Liver (tissue), 9 donors: ENCODE results near the gene DDX39A. TPM values are rescaled to one million over a fixed set of nuclear protein-coding genes. Genes with fewer than 3 reads are reported as not detected.

Experiments used
- DNase-seq: peaks from one replicate; pipeline ENCODE4 v3.0.0-alpha.2; 2017; ENCODE audit warnings: low spot score
- H3K27ac ChIP-seq, 2 donors: one replicate each; pipeline ENCODE4 v1.7.0; 2013; ENCODE audit warnings: inconsistent platforms in 2 of 2, low read length in 2 of 2, control low read depth in 1 of 2, low read depth in 1 of 2, mild to moderate bottlenecking in 1 of 2
- H3K27me3 ChIP-seq, 4 donors: one replicate each; pipeline versions ENCODE4 v1.6.1 to v1.7.0; 2013; ENCODE audit warnings: low read length in 3 of 4, inconsistent platforms in 1 of 4, mild to moderate bottlenecking in 1 of 4, moderate library complexity in 1 of 4; ENCODE audit not compliant: control insufficient read depth in 4 of 4, insufficient read depth in 4 of 4
- H3K36me3 ChIP-seq, 4 donors: one replicate each; pipeline versions ENCODE4 v1.6.1 to v1.7.0; 2013; ENCODE audit warnings: low read length in 3 of 4, mild to moderate bottlenecking in 3 of 4, low read depth in 1 of 4, moderate library complexity in 1 of 4; ENCODE audit not compliant: control insufficient read depth in 4 of 4, insufficient read depth in 3 of 4
- H3K4me1 ChIP-seq, 4 donors: one replicate each; pipeline versions ENCODE4 v1.6.1 to v1.7.0; 2013; ENCODE audit warnings: low read length in 3 of 4, mild to moderate bottlenecking in 3 of 4, moderate library complexity in 1 of 4; ENCODE audit not compliant: control insufficient read depth in 4 of 4, insufficient read depth in 4 of 4
- H3K4me3 ChIP-seq, 3 donors: one replicate each; pipeline versions ENCODE4 v1.6.1 to v1.7.0; 2013; ENCODE audit warnings: low read length in 3 of 3, control low read depth in 1 of 3, low read depth in 1 of 3, mild to moderate bottlenecking in 1 of 3
- H3K9ac ChIP-seq, 2 donors: one replicate each; pipeline ENCODE4 v1.7.0; 2013; ENCODE audit warnings: low read length in 2 of 2, mild to moderate bottlenecking in 2 of 2, moderate library complexity in 2 of 2, control low read depth in 1 of 2, low read depth in 1 of 2
- H3K9me3 ChIP-seq, 4 donors: one replicate each; pipeline versions ENCODE4 v1.6.1 to v1.7.0; 2013; ENCODE audit warnings: low read length in 3 of 4; ENCODE audit not compliant: control insufficient read depth in 4 of 4
- EGR1 ChIP-seq, 2 donors: IDR thresholded peaks; 2 replicates each; pipeline ENCODE4 v1.6.1; 2016 to 2018; ENCODE audit warnings: antibody characterized with exemption in 2 of 2, low read depth in 2 of 2
- FOXA1 ChIP-seq: IDR thresholded peaks from 2 replicates; pipeline ENCODE4 v1.6.1; 2016; ENCODE audit warnings: antibody characterized with exemption
- FOXA2 ChIP-seq: IDR thresholded peaks from 2 replicates; pipeline ENCODE4 v1.6.1; 2016; ENCODE audit warnings: antibody characterized with exemption
- GABPA ChIP-seq, 2 donors: IDR thresholded peaks in 1 of 2; conservative IDR thresholded peaks in 1 of 2; 2 replicates each; pipeline ENCODE4 v1.6.1; 2016; ENCODE audit warnings: antibody characterized with exemption in 2 of 2, mild to moderate bottlenecking in 1 of 2, moderate library complexity in 1 of 2
- HNF4A ChIP-seq, 2 donors: conservative IDR thresholded peaks; 2 replicates each; pipeline ENCODE4 v1.6.1; 2016; ENCODE audit warnings: antibody characterized with exemption in 2 of 2, mild to moderate bottlenecking in 2 of 2
- HNF4G ChIP-seq: IDR thresholded peaks from 2 replicates; pipeline ENCODE4 v1.6.1; 2016; ENCODE audit warnings: antibody characterized with exemption
- JUND ChIP-seq, 2 donors: IDR thresholded peaks; 2 replicates each; pipeline ENCODE4 v1.6.1; 2016; ENCODE audit warnings: antibody characterized with exemption in 2 of 2
- NR2F2 ChIP-seq: IDR thresholded peaks from 2 replicates; pipeline ENCODE4 v1.6.1; 2016; ENCODE audit warnings: antibody characterized with exemption
- RAD21 ChIP-seq, 2 donors: IDR thresholded peaks; 2 replicates each; pipeline ENCODE4 v1.6.1; 2016; ENCODE audit warnings: antibody characterized with exemption in 2 of 2, mild to moderate bottlenecking in 2 of 2
- RXRA ChIP-seq, 2 donors: IDR thresholded peaks; 2 replicates each; pipeline ENCODE4 v1.6.1; 2017 to 2018; ENCODE audit warnings: antibody characterized with exemption in 2 of 2, mild to moderate bottlenecking in 1 of 2
- SP1 ChIP-seq: IDR thresholded peaks from 2 replicates; pipeline ENCODE4 v1.6.1; 2018; ENCODE audit warnings: antibody characterized with exemption, mild to moderate bottlenecking
- TAF1 ChIP-seq: conservative IDR thresholded peaks from 2 replicates; pipeline ENCODE4 v1.6.1; 2016; ENCODE audit warnings: antibody characterized with exemption, mild to moderate bottlenecking
- YY1 ChIP-seq: IDR thresholded peaks from 2 replicates; pipeline ENCODE4 v1.6.1; 2016; ENCODE audit warnings: antibody characterized with exemption, mild to moderate bottlenecking
- WGBS: extraction: QIAGEN DNeasy Blood & Tissue Kit; methylation state at CpG from one replicate; pipeline ENCODE4 v1.1.7; 2013; 5-methylcytosine and 5-hydroxymethylcytosine counted together
- polyA plus RNA-seq, 2 donors: library from polyadenylated mRNA; stranded (reverse) in 1 of 2; unstranded in 1 of 2; fragments of 200-250 nt in 1 of 2; fragments of >200 nt in 1 of 2; fragmentation: Nextera tagmentation in 1 of 2; extraction: Ambion mirVana in 1 of 2; gene quantifications; one replicate each; pipeline versions ENCODE4 v1.2.1 to v1.2.3, GENCODE V29; 2013 to 2015
- total RNA-seq, 2 donors: library from RNA; depleted of rRNA; stranded (reverse); fragments of >200 nt; gene quantifications; one replicate each; pipeline ENCODE4 v1.2.3, GENCODE V29; 2014
- TF ChIP-seq, protein P1 (sequence below): IDR thresholded peaks from 2 replicates; pipeline ENCODE4 v1.6.1; 2016; ENCODE audit warnings: antibody characterized with exemption
- TF ChIP-seq, protein P2 (sequence below): IDR thresholded peaks from 2 replicates; pipeline ENCODE4 v1.6.1; 2016; ENCODE audit warnings: antibody characterized with exemption
- TF ChIP-seq, protein P3 (sequence below): fragments of 150-350 bp; IDR thresholded peaks from 2 replicates; pipeline ENCODE4 v1.5.1; 2017; ENCODE audit warnings: improper control_type of control experiment, low read depth, low read length; ENCODE audit not compliant: missing input control
- TF ChIP-seq, protein P4 (sequence below): IDR thresholded peaks from 2 replicates; pipeline ENCODE4 v1.6.1; 2016; ENCODE audit warnings: antibody characterized with exemption, mild to moderate bottlenecking
- donor health status: healthy.
- donor health status: healthy.
- donor health status: healthy.
- donor health status: healthy.
- donor health status: healthy.

DDX39A gene
- total and polyA plus RNA-seq, 4 donors = 24.9 to 54.7 (median 35.4) TPM

DNA sequence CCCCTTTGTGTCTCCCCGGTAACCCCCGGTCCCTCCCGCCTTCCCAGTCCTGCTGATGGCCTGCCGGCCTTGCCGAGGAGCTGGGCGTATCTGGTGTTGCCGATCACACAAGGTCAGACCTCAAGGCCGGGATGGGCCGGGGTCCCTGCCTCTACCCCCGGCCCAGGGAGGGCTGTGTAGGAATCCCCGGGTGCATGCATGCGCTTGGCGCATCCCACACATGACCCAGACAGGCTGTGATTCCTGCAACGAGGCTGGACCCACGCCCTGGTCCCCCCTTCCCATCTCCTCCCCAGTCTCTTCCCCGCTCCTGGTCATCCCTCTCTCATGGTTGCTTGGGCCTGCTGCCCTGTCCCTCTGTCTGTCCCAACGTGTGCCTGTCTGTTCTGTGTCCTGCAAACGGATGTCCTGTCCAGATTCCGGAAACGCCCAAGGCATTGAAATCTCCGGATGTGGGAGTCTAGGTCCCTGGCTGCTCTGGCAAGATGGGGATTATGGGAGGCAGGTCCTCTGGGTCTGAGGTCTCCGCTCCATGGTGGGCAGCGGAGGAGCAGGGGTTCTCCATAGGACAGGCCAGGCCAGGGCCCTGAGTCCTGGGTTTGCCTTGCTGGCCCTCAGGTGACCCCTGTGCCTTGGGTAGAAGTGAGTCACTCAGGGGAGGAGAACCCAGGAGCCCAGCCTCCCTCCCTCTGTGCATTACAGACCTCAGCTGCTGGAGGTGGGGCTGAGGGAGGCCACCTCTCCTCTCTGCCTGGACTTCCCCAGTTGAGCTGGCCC lies 15.6 kb upstream of the DDX39A start (continued):
- TF ChIP-seq, protein P1, sequence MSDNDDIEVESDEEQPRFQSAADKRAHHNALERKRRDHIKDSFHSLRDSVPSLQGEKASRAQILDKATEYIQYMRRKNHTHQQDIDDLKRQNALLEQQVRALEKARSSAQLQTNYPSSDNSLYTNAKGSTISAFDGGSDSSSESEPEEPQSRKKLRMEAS = no peak
- TF ChIP-seq GABPA (IDR thresholded peaks at IDR 0.05 in 1 of 2, conservative IDR thresholded peaks at IDR 0.05 in 1 of 2) = peak in 1 of 2 donors; percentile 37
- no peak for TF ChIP-seq HNF4A (conservative IDR thresholded peaks at IDR 0.05)
- TF ChIP-seq TAF1 = no peak
- no peak for TF ChIP-seq FOXA2
- TF ChIP-seq SP1 = peak; percentile 48
- peak in 1 of 2 donors; percentile 28 for TF ChIP-seq JUND (IDR thresholded peaks at IDR 0.05)
- TF ChIP-seq FOXA1 = no peak
- TF ChIP-seq NR2F2 = peak; percentile 79
- TF ChIP-seq, protein P2, sequence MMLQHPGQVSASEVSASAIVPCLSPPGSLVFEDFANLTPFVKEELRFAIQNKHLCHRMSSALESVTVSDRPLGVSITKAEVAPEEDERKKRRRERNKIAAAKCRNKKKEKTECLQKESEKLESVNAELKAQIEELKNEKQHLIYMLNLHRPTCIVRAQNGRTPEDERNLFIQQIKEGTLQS = no peak
- peak in 1 of 2 donors; percentile 36 for TF ChIP-seq RXRA (IDR thresholded peaks at IDR 0.05)
- no peak for TF ChIP-seq YY1

GRCh38 chr19:14433554-14434501 lies 14.7 kb upstream of the DDX39A start:
- peak overlapping the region; percentile 49 to 96 (median 75) for H3K4me3 ChIP-seq
- TF ChIP-seq NR2F2 (no peak), YY1 (no peak), SP1 (no peak), TAF1 (no peak), HNF4G (no peak), EGR1 (IDR thresholded peaks at IDR 0.05; ENCODE audit: low read depth in 2 of 2) (no peak), RAD21 (IDR thresholded peaks at IDR 0.05) (no peak), FOXA1 (no peak), JUND (IDR thresholded peaks at IDR 0.05) (no peak), GABPA (IDR thresholded peaks at IDR 0.05 in 1 of 2, conservative IDR thresholded peaks at IDR 0.05 in 1 of 2) (no peak), HNF4A (conservative IDR thresholded peaks at IDR 0.05) (no peak), RXRA (IDR thresholded peaks at IDR 0.05) (no peak)
- TF ChIP-seq, protein P2 = no peak
- TF ChIP-seq, protein P3, sequence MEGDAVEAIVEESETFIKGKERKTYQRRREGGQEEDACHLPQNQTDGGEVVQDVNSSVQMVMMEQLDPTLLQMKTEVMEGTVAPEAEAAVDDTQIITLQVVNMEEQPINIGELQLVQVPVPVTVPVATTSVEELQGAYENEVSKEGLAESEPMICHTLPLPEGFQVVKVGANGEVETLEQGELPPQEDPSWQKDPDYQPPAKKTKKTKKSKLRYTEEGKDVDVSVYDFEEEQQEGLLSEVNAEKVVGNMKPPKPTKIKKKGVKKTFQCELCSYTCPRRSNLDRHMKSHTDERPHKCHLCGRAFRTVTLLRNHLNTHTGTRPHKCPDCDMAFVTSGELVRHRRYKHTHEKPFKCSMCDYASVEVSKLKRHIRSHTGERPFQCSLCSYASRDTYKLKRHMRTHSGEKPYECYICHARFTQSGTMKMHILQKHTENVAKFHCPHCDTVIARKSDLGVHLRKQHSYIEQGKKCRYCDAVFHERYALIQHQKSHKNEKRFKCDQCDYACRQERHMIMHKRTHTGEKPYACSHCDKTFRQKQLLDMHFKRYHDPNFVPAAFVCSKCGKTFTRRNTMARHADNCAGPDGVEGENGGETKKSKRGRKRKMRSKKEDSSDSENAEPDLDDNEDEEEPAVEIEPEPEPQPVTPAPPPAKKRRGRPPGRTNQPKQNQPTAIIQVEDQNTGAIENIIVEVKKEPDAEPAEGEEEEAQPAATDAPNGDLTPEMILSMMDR = no peak
- TF ChIP-seq, protein P4, sequence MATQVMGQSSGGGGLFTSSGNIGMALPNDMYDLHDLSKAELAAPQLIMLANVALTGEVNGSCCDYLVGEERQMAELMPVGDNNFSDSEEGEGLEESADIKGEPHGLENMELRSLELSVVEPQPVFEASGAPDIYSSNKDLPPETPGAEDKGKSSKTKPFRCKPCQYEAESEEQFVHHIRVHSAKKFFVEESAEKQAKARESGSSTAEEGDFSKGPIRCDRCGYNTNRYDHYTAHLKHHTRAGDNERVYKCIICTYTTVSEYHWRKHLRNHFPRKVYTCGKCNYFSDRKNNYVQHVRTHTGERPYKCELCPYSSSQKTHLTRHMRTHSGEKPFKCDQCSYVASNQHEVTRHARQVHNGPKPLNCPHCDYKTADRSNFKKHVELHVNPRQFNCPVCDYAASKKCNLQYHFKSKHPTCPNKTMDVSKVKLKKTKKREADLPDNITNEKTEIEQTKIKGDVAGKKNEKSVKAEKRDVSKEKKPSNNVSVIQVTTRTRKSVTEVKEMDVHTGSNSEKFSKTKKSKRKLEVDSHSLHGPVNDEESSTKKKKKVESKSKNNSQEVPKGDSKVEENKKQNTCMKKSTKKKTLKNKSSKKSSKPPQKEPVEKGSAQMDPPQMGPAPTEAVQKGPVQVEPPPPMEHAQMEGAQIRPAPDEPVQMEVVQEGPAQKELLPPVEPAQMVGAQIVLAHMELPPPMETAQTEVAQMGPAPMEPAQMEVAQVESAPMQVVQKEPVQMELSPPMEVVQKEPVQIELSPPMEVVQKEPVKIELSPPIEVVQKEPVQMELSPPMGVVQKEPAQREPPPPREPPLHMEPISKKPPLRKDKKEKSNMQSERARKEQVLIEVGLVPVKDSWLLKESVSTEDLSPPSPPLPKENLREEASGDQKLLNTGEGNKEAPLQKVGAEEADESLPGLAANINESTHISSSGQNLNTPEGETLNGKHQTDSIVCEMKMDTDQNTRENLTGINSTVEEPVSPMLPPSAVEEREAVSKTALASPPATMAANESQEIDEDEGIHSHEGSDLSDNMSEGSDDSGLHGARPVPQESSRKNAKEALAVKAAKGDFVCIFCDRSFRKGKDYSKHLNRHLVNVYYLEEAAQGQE = no peak
- no peaks in the 10 kb centered on the region for H3K27me3 ChIP-seq
- H3K36me3 ChIP-seq = no peaks in the 10 kb centered on the region
- peak overlapping the region; percentile 60 to 69 for H3K27ac ChIP-seq
- H3K4me1 ChIP-seq = peaks cover 6 to 30% (median 14%) of the 10 kb centered on the region in 4 donors
- WGBS = 10% methylated on average over 52 of the region's 52 CpGs
- no peak for DNase-seq
- H3K9ac ChIP-seq = peak overlapping the region; percentile 23 to 69
- no peaks in the 10 kb centered on the region for H3K9me3 ChIP-seq
